IPS-18a (cell line): ENCODE data around the gene GRIK2.

ENCODE experiments used
- H3K27ac ChIP-seq: one replicate; pipeline ENCODE4 v1.5.1; 2013; ENCODE audit warnings: low read length
- H3K27me3 ChIP-seq: one replicate; pipeline ENCODE4 v1.6.1; 2013; ENCODE audit warnings: mild to moderate bottlenecking, low read length; ENCODE audit not compliant: control insufficient read depth, insufficient read depth
- H3K36me3 ChIP-seq: one replicate; pipeline ENCODE4 v1.6.1; 2013; ENCODE audit warnings: low read depth, low read length; ENCODE audit not compliant: control insufficient read depth
- H3K4me1 ChIP-seq: one replicate; pipeline ENCODE4 v1.6.1; 2013; ENCODE audit warnings: low read depth, low read length; ENCODE audit not compliant: control insufficient read depth
- H3K4me3 ChIP-seq: one replicate; pipeline ENCODE4 v1.5.1; 2013; ENCODE audit warnings: low read length
- H3K9ac ChIP-seq: one replicate; pipeline ENCODE4 v1.6.1; 2013; ENCODE audit warnings: mild to moderate bottlenecking, low read length, moderate library complexity
- H3K9me3 ChIP-seq: one replicate; pipeline ENCODE4 v1.6.1; 2013; ENCODE audit warnings: low read depth, low read length; ENCODE audit not compliant: control insufficient read depth

The GRIK2 gene

GRCh38 chr6:101434601-101435000 is 41.1 kb downstream of the GRIK2 start:
- H3K36me3 ChIP-seq = no peaks in the 10 kb centered on the region
- no peak overlapping the region for H3K4me3 ChIP-seq
- H3K9ac ChIP-seq = no peak overlapping the region
- H3K27me3 ChIP-seq = no peaks in the 10 kb centered on the region
- H3K27ac ChIP-seq = no peak overlapping the region
- H3K9me3 ChIP-seq = no peaks in the 10 kb centered on the region
- H3K4me1 ChIP-seq = no peaks in the 10 kb centered on the region

DNA sequence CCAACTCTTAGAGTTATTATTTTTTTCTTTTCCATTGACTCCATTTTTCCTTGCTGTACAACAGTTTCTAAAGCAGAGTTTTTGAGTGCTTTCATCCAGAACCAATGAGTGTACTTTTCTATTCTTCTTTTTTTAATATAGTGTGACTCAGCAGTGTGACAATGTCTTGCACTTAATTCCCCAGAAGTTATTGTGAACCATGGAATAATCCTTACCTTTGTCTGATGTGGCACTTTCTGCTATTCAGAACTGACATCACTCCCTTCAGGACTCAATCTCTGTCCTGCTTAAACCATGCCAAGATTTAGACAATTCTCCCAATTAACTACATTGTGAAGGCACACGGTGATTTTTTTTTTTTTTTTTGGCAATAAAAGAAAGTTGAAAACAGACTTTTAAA is 41.5 kb downstream of the GRIK2 start:
- H3K9me3 ChIP-seq = no peaks in the 10 kb centered on the region
- H3K27ac ChIP-seq = no peak overlapping the region
- H3K4me1 ChIP-seq = no peaks in the 10 kb centered on the region
- H3K9ac ChIP-seq = no peak overlapping the region
- no peak overlapping the region for H3K4me3 ChIP-seq
- H3K27me3 ChIP-seq = no peaks in the 10 kb centered on the region
- no peaks in the 10 kb centered on the region for H3K36me3 ChIP-seq

GRCh38 chr6:101439790-101440189 is 46.3 kb downstream of the GRIK2 start:
- Histone ChIP-seq H3K9me3 (no peaks in the 10 kb centered on the region), H3K4me1 (no peaks in the 10 kb centered on the region), H3K4me3 (no peak overlapping the region), H3K36me3 (no peaks in the 10 kb centered on the region), H3K27ac (no peak overlapping the region), H3K9ac (no peak overlapping the region), H3K27me3 (no peaks in the 10 kb centered on the region)

DNA sequence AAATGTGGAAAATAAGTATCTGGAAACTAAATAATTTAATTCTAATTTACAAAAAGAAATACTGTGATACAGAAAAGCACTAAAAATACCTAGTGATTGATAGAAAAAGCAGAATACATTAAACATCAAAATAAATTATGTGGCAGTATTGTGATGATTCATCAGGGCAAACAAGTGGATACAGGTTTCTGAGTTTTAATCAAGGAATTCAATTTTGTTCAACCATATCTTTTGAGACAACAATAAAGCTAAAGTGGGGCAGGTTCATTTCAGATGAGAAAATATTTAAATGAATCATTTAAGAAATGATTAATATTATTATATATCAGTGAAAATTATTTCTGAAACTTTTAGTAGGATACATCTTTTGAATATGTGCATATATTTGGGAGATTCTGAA is 49.8 kb downstream of the GRIK2 start:
- Histone ChIP-seq H3K27me3 (no peaks in the 10 kb centered on the region), H3K36me3 (no peaks in the 10 kb centered on the region), H3K9me3 (no peaks in the 10 kb centered on the region), H3K9ac (no peak overlapping the region), H3K4me3 (no peak overlapping the region), H3K27ac (no peak overlapping the region), H3K4me1 (no peaks in the 10 kb centered on the region)

GRCh38 chr6:101444717-101445116 is 51.2 kb downstream of the GRIK2 start:
- H3K4me3 ChIP-seq = no peak overlapping the region
- no peaks in the 10 kb centered on the region for H3K27me3 ChIP-seq
- H3K9me3 ChIP-seq = no peaks in the 10 kb centered on the region
- no peaks in the 10 kb centered on the region for H3K36me3 ChIP-seq
- H3K4me1 ChIP-seq = peaks cover 3% of the 10 kb centered on the region
- H3K27ac ChIP-seq = no peak overlapping the region
- H3K9ac ChIP-seq = no peak overlapping the region

DNA sequence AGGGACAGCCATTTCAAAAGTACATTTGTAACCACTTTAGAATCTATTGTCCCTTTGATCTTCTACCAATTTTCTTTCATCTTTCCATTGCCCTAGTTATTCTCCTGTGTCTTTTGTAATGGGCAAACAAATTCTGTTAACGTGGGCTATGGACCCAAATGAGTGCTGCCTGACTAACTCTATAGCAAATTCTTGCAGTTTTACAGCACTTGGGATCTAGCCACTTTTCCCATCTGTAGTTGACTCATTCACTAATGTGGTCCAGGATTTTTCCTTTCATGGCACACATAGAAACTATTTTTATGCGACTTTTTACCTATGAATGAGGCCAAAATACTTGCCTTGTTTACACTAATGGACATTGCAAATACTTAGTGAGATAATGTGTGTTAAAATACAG is 52.0 kb downstream of the GRIK2 start:
- Histone ChIP-seq H3K27me3 (no peaks in the 10 kb centered on the region), H3K36me3 (no peaks in the 10 kb centered on the region), H3K9ac (no peak overlapping the region), H3K27ac (no peak overlapping the region), H3K4me1 (peaks cover 3% of the 10 kb centered on the region), H3K9me3 (no peaks in the 10 kb centered on the region), H3K4me3 (no peak overlapping the region)

DNA sequence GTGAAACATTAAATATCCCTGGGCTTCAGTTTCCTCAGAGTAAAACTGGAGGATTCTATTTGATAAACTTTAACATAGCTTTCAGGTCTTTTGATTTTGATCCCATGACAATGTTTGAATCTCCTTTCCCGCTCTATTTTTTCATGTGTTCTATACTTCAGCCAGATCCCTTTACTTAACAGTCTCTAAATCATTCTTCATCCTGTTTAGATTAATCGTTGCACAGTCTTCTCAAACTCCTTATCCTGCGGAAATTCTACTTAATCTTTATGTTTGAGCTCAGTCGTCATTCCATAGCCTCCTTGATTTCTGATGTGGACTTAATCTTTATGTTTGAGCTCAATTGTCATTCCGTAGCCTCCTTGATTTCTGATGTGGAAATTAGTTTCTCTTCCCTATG is 57.4 kb downstream of the GRIK2 start:
- H3K4me3 ChIP-seq = no peak overlapping the region
- no peak overlapping the region for H3K27ac ChIP-seq
- no peaks in the 10 kb centered on the region for H3K27me3 ChIP-seq
- no peaks in the 10 kb centered on the region for H3K36me3 ChIP-seq
- no peak overlapping the region for H3K9ac ChIP-seq
- no peaks in the 10 kb centered on the region for H3K9me3 ChIP-seq
- peaks cover 3% of the 10 kb centered on the region for H3K4me1 ChIP-seq

- no peak overlapping the region for H3K4me3 ChIP-seq
- no peak overlapping the region for H3K9ac ChIP-seq
- H3K27me3 ChIP-seq = no peaks in the 10 kb centered on the region
- H3K9me3 ChIP-seq = no peaks in the 10 kb centered on the region
- H3K36me3 ChIP-seq = no peaks in the 10 kb centered on the region
- H3K27ac ChIP-seq = no peak overlapping the region
- peaks cover 3% of the 10 kb centered on the region for H3K4me1 ChIP-seq
These were observed 58.5 kb downstream of the GRIK2 start for GRCh38 chr6:101451981-101452380.

DNA sequence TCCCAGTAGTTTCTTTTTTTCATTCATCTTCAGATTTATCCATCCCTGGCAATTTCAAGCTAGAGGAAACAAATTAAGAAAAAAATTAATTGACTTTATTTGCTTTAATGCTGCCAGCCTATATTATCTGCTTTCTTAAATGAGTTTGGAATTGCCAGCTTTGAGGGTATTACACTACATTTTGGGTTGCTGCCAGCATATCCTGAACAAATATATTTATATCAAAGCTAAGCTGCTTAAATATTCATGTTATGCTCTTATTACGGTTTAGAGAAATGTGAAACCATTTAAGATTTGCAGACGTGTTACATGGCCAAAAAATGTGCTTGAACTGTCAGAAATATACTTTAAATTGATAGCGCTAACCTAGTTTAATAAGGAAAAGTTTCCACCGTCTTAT is 59.7 kb downstream of the GRIK2 start:
- Histone ChIP-seq H3K27me3 (no peaks in the 10 kb centered on the region), H3K9ac (no peak overlapping the region), H3K36me3 (no peaks in the 10 kb centered on the region), H3K4me3 (no peak overlapping the region), H3K27ac (no peak overlapping the region), H3K4me1 (peaks cover 3% of the 10 kb centered on the region), H3K9me3 (no peaks in the 10 kb centered on the region)

DNA sequence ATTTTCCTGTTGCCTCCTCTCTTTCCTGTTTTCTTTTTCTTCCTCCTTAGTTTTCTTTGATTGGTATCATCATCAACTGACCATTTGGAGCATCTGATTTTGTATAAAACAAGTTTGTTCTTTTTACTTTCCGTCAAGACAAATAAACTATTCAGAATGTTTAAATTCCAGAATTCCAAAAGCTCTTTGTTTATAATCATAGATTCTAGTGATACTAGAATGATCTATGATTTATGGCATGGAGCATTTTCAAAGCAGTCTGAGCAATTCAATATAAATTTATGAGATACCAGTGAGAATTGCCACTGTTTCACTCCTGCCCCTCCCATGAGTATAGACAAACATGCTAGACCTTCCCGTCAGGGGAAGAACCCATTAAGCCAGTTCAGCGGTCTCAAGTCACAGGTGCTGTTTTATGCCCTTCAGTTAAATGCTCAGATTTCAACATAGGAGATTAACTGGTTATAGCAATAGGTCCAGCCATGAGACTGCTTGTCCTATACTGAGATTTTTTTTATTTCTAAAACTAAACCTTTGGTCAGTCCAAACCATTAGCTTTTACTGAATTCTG is 60.7 kb downstream of the GRIK2 start:
- no peaks in the 10 kb centered on the region for H3K36me3 ChIP-seq
- no peak overlapping the region for H3K9ac ChIP-seq
- no peak overlapping the region for H3K27ac ChIP-seq
- H3K4me3 ChIP-seq = no peak overlapping the region
- H3K27me3 ChIP-seq = no peaks in the 10 kb centered on the region
- no peaks in the 10 kb centered on the region for H3K9me3 ChIP-seq
- no peaks in the 10 kb centered on the region for H3K4me1 ChIP-seq

GRCh38 chr6:101458336-101458735 is 64.8 kb downstream of the GRIK2 start:
- H3K9ac ChIP-seq = no peak overlapping the region
- no peaks in the 10 kb centered on the region for H3K27me3 ChIP-seq
- H3K27ac ChIP-seq = no peak overlapping the region
- H3K4me3 ChIP-seq = no peak overlapping the region
- H3K9me3 ChIP-seq = no peaks in the 10 kb centered on the region
- H3K4me1 ChIP-seq = peaks cover 4% of the 10 kb centered on the region
- no peaks in the 10 kb centered on the region for H3K36me3 ChIP-seq

- H3K27ac ChIP-seq = no peak overlapping the region
- no peaks in the 10 kb centered on the region for H3K27me3 ChIP-seq
- H3K9ac ChIP-seq = no peak overlapping the region
- peaks cover 4% of the 10 kb centered on the region for H3K4me1 ChIP-seq
- no peak overlapping the region for H3K4me3 ChIP-seq
- no peaks in the 10 kb centered on the region for H3K36me3 ChIP-seq
- H3K9me3 ChIP-seq = no peaks in the 10 kb centered on the region
These were observed 65.3 kb downstream of the GRIK2 start for GRCh38 chr6:101458826-101459225.
